Fibroblast of villous mesenchyme (primary cell): ENCODE results near the gene RFNG. TPM values are rescaled to one million over a fixed set of nuclear protein-coding genes. Genes with fewer than 3 reads are reported as not detected.

ENCODE experiments used
- DNase-seq: peaks from one replicate; pipeline ENCODE4 v3.0.0-alpha.2; 2010; ENCODE audit warnings: low read depth
- H3K4me3 ChIP-seq: 2 replicates; pipeline ENCODE4 v1.5.1; 2011; ENCODE audit warnings: low read depth, mild to moderate bottlenecking, low read length
- total RNA-seq: library from RNA; depleted of rRNA; stranded (reverse); fragments of >200 nt; gene quantifications from 2 replicates; pipeline ENCODE4 v1.2.3, GENCODE V29; 2012
- TF ChIP-seq, protein P1 (sequence below): IDR thresholded peaks from 2 replicates; pipeline ENCODE4 v1.5.1; 2012; ENCODE audit warnings: low read depth, mild to moderate bottlenecking, low read length; ENCODE audit not compliant: insufficient read depth

RFNG gene
- total RNA-seq, 1 donor: 47.5 TPM

DNA sequence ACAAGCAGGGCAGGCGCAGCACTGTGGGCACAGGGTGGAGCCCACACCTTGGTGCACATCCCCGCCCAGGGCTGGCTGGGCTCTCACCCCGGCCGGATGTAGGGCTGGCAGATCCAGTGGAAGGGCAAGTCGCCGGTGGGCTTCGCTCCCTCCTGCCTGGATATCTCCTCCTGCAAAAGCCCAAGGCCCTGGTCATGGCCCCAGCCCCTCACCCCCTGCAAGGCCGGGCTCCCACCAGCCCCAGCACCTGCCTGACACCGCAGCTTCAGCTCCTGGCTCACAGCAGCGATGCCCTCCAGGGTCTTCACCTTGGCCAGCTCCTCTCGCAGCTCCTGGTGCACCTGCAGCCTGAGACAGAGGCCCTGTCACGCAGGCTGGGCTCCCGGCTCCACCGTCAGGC, 9.0 kb upstream of the RFNG start:
- no peak for DNase-seq
- TF ChIP-seq, protein P1, sequence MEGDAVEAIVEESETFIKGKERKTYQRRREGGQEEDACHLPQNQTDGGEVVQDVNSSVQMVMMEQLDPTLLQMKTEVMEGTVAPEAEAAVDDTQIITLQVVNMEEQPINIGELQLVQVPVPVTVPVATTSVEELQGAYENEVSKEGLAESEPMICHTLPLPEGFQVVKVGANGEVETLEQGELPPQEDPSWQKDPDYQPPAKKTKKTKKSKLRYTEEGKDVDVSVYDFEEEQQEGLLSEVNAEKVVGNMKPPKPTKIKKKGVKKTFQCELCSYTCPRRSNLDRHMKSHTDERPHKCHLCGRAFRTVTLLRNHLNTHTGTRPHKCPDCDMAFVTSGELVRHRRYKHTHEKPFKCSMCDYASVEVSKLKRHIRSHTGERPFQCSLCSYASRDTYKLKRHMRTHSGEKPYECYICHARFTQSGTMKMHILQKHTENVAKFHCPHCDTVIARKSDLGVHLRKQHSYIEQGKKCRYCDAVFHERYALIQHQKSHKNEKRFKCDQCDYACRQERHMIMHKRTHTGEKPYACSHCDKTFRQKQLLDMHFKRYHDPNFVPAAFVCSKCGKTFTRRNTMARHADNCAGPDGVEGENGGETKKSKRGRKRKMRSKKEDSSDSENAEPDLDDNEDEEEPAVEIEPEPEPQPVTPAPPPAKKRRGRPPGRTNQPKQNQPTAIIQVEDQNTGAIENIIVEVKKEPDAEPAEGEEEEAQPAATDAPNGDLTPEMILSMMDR: no peak
- H3K4me3 ChIP-seq: no peak overlapping the region

DNA sequence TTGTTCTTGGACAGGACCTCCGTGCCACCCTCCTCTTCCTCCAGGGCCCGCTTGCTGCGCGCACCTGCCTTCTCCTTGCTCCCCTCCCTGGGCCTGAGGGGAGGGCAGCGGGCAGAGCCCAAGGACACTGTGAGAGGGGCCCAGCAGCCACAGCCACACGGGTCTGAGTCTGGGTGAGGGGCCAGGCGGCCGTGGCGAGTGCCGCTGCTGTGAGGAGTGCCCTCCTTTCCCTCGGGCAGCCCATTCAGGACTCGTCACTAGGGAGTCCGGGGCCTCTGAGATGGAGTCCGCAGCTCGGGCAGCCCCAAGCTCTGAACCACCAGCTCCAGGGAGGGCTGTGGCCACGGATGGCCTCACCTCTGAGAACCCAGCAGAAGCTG, 8.4 kb upstream of the RFNG start:
- no peak overlapping the region for H3K4me3 ChIP-seq
- TF ChIP-seq, protein P1: no peak
- DNase-seq: no peak

DNA sequence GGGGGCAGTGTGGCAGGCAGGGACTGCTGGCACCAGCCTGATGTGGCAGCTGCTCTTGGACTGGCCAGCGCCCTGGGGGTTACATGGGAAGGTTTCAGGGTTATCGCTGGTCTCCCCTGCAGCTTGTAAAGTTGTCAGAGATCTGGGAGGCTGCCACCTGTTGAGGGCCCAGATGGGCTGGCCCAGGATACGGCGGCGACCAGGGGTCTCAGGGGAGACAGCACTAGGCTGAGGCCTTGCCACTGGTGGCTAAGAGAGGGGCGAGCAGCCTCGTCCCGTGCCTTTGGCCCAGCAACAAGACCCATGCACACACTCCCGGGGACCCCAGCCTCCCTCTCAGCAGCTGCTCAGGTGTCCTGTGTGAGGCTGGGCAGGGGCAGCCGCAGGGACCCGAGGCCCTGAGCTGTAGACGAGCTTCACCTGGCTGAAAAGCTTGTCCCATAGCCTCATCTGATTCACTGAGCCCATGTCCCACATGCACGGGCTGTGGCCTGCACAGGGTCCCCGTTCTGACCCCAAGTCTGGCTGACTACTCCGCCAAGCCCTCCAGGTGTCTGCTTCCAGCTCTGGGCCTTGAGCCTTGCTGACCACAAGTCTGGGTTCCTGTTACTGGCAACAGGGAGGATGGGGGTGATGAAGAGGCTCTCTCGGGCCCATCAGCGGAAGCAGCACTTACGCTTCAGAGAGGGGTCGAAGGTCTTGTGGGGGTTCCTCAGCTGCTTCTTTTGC, 7.8 kb upstream of the RFNG start:
- no peak overlapping the region for H3K4me3 ChIP-seq
- DNase-seq: no peak
- TF ChIP-seq, protein P1: no peak

DNA sequence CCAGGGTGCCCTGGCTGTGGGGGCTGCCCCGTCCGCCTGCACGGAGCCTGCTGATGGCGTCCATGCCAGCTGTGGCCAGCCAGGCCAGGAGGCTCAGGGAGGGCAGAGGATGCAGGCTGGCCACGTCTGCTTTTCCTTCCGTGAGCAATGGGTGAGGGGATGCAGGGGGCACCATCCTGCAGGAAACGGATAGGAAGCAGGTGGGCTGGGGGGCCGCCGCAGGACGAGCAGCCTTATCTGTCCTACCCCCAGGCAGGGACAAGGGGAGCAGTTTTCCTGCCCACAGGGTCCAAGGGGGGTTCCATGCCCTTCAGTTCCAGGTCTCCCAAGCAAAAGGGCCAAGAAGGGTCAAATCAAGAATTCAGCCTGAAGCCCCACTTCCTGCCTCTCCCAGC, 7.2 kb upstream of the RFNG start:
- DNase-seq: no peak
- no peak overlapping the region for H3K4me3 ChIP-seq
- TF ChIP-seq, protein P1: no peak

DNA sequence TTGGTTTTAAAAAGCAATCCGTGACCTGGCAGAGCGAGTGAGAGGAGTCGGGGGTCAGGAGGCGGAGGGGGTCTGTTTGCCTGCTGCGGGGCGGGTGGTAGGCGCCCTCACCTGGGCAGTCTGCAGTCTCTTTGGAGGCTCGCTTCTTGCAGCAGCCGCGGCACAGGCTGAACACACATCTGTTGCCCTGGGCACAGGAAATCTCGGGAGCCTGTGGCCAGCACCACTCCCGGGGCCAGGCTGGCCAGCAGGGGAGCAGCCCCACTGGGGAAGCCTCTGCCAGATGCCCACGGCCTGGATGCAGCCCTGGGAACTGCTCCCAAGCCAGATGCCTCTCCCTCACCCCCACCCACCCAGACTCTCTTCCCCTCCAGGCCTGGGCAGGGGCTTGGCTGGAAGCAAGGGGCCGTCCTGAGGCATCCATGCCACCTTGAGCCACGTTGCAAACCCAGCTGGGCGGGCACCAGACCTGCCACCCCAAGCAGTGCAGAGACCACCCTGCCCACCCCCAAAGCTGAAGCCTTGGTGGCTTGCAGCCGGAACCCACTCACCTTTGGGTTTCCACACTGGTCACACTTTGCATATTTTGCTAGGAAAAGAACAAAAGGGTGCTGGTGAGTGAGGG, 6.7 kb upstream of the RFNG start:
- TF ChIP-seq, protein P1: no peak
- no peak overlapping the region for H3K4me3 ChIP-seq
- no peak for DNase-seq

DNA sequence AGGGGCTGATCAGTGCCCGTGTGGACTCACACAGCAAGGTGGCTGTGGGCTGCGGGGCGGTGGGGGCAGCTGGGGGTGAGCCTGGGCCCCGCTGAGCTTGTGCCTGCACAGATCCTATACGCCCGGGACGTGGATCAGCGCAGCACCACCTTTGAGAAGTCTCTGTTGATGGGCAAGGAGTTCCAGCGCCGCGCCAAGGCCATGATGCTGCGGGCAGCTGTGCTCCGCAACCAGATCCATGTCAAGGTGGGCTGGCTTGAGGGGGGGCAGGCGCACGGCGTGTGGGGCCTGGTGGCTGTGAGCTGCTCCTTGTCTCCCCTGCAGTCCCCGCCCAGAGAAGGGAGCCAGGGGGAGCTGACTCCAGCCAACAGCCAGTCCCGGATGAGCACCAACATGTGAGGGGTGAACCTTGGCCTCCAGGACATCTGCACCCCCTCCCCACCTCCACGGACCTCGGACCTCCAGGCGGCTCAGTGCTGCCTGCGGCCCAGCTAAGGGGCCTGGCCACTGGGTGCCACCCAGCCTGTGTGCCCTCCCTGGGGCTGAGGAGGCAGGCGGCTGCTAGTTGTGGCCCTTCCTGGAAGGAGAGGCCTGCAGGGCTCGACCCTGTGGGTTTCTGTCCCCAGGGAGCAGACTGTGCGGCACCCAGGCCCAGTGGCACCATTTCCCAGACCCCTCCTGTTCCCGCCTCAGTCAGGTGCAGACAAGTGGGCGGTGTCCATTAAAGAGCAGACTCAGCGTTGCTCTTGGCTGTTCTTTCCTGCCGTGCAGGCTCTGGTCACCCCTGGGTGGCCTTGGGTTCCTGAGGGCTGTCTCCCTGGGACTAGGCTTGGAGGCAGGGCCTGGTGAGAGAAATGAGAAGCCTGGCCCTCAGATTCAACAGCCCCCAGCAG, 5.4 kb upstream of the RFNG start:
- no peak for DNase-seq
- H3K4me3 ChIP-seq: no peak overlapping the region
- TF ChIP-seq, protein P1: no peak
